CD4-positive, alpha-beta T cell treated with Interleukin-6 at 100 ng/mL for 8 hours (primary cell): ENCODE measurements around the gene EHMT1.
"Not testable (repeated sequence)": the region's sequence is repeated elsewhere in the genome, so short reads cannot be mapped to it uniquely, and the experiment has no call there.

Experiments used
- DNase-seq: peaks from one replicate; pipeline ENCODE4 v3.0.0-alpha.2; 2020; ENCODE audit warnings: mixed read lengths, low spot score

Gene EHMT1

DNA sequence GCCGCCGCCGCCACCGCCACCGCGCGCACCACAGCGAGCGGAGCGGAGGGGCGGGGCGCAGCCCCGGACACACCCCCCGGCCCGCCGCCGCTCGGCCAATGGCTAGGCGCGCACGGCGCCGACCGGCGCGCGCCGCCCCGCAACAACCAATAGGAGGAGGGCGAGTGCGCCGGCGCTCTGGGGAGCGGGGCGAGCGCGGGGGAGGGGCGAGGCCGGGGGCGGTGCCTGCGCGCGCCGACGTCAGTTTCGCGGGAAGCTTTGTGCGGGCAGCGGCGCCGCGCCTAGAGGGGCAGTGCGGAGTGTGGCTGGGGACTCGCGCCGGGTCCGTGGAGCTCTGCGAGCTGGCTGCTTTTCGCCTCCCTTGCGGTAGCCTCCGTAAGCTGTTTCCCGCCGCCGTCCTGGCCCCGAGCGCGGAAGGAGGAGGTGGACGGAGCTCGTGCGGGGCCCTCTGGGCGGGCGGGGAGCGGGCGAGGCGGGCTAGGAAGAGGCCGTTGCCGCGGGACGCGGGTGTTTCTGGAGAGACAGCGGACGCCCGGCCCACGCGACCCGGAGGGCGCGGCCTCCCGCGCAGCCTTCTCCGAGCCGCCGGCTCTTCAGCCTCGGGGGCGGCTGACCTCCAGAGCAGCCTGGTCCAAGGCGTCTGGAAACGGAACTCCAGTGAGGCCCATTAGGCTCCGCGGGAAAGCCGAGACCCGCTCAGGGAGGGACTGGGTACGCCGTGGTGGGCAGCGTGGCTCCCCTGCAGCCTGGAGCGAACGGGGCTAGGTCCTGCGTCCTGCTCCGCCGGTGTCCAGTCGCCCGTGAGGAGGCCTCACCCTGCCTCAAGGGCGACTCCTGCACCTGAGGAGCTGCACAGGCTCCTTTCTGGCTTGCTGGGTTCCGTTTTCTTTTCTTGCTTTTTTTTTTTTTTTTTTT lies 28.1 kb upstream of the EHMT1 start, which contains the start of gene ZMYND19:
ZMYND19 (minus strand) TSS at position 44 of the 915 bp plus-strand sequence. CDS start 249 bp downstream, outside the sequence.
- DNase-seq = peak; percentile 90

DNA sequence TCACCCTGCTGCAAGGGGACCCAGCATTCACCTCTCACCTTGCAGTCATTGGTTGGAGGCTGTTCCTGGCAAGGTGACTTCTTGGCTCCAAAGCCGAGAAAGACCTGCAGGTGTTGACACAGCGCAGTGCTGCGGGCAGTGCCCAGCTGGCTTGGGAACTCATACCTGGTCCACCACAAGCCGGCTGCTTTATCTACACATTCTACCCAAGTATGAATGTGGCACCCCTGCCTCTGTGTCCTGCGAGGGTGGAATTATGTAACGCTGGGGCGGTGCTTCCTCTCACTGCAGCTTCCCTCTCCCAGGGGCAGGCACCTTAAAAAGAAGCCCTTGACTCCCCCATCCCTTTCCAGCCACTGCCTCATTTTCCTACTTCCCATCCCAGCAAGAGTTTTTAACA lies 26.0 kb upstream of the EHMT1 start:
- DNase-seq = no peak

DNA sequence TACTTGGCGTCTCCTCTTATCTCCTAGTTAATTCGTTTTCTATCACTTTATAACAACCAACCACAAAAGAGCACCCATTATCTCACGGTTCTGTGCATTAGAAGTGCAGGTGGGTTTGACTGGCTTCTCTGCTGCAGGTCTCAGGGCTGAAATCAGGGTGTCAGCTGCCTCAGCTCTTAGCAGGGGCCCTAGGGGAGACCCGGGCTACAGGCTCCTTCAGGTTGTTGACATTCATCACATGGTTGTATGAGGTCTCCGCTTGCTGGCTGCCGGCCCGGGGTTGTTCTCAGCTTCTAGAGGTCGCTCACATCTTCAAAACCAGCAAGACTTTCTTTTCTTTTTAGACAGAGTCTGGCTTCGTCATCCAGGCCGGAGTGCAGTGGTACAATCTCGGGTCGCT lies 25.6 kb upstream of the EHMT1 start:
- no peak for DNase-seq

DNA sequence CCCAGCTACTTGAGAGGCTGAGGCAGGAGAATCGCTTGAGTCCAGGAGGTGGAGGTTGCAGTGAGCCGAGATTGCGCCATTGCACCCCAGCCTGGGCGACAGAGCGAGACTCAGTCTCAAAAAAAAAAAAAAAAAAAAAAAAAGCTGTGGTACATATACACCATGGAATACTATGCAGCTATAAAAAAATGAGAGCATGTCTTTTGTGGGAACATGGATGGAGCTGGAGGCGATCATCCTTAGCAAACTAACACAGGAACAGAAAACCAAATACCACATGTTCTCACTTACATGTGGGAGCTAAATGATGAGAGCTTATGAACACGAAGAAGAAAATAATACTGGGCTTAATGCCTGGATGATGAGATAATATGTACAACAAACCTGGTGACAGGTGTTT lies 22.2 kb upstream of the EHMT1 start:
- not testable (repeated sequence) for DNase-seq

DNA sequence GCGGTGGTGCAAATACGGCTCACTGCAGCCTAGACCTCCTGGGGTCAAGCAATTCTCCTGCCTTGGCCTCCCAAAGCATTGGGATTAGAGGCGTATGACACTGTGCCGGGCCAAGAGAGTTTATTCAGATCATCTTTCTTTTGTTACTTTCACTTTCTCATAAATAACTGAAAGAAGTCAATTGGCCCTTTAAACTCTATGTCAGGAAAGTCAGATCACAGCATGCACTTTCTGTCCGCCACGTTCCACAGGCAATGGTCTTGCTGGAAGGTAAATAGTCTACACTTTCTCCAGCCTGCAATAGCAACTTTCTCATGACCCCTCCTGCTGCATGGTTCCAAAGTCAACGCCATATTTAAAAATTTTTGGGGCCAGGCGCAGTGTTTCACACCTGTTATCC lies 19.9 kb upstream of the EHMT1 start:
- DNase-seq = no peak

DNA sequence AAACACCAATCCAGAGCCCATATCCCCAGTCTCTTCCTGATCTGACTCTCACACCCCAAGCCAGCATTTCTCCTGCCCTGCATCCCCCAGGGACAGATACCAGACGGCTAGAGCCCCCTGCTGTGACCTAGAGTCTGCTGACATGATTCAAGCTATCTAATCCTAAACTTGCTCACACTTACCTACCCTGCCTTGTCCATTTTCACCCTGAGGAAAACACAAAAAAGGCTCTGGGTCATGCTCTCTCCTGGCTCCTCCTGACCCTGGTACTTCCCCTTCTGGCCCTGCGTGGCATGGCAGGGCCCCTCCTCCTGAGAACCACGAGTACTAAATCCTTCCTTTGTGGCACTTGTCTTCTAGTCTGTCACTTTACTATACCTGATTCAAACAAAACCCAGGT lies 16.1 kb upstream of the EHMT1 start:
- no peak for DNase-seq

DNA sequence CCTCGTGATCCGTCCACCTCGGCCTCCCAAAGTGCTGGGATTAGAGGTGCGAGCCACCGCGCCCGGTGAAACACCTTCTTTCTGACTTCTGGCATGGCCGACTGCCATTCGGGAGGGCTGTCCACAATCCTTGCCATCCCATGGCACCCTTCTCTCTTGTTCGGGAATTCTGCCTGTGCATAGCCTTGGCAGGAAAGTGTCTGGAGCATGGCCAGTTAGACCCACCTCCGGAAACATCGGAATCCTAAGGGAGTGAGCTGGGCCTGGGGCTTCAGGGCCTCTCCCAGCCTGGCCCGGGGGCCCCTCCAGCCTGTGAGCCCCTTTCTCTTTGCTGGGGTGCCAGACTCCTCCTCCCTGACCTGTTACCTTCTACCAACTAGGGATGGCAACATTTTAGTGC lies 14.9 kb upstream of the EHMT1 start:
- DNase-seq = no peak

DNA sequence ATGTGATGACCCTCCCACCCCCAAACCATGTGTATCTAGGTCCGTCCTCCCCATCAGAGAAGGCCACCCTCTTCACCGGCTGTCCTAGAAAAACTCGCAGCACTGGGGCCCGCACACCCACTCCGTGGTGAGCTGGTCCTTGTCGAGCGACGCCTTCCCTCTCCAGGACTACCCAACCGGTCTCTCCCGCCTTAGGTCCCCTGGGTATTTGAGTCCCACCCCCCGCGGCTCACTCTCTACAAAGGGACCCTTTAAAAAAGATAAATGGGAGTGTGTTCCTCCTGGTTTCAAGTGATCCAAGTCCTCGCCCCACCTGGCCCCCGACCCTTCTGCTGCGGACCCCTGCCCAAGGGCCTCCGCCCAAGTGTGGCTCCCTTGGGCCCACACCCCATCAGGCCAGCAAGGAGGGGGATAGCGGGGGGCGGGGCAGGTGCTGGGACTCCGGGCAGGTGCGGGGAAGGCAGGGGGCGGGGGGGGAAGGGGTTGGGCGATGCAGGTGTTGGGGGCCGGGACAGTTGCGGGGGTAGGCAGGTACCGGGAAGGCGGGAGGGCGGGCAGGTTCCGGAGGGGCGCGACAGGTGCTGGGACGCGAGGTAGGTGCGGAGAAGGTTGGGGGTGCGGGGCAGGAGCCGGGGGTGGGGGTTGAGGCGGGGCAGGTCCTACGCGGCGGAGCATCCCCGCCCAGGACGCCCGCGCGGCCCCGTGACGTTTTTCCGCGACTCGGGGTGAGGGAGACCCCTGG lies 14.3 kb upstream of the EHMT1 start:
- DNase-seq = no peak

DNA sequence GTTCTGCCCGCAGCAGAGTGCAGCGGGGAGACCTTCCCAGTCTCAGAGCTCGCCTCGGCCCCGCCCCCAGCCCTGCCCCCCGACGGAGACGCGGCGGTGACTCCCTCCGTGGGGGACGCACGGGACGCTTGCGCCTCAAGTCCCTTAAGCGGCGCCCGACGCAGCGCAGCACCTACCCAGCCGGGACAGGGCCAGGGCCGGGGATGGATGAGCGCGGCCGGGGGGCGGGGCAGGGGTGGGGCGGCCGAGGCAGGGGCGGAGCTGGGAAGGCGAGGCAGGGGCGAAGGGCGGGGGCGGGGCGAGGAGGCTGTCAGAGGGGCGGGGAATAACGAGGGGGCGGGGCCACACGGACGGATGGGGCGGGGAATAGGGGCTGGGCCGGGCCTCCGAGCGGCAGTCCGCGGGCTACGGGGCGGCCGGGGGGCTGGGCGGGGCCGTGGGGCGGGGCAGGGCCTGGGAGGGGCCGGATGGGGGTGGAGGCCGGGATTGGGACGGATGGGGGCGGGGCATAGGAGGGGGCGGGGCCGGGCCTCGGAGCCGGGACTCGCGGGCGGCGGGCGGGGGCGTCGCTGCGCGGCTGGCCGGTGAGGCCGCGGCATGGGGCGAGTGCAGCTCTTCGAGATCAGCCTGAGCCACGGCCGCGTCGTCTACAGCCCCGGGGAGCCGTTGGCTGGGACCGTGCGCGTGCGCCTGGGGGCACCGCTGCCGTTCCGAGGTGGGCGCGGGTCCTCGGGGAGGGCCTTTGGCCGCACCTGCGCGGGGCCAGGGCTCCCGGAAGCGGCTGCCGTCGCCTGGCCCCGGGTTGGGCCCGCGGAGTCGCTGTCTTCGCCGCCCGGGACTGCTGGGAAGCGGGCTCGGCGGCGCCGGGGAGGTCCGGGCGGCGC lies 13.4 kb upstream of the EHMT1 start, which contains the start of gene ARRDC1:
ARRDC1 (plus strand) TSS at position 566 of the 884 bp plus-strand sequence; CDS start at position 598, 32 bp downstream.
- DNase-seq = peak; percentile 98

DNA sequence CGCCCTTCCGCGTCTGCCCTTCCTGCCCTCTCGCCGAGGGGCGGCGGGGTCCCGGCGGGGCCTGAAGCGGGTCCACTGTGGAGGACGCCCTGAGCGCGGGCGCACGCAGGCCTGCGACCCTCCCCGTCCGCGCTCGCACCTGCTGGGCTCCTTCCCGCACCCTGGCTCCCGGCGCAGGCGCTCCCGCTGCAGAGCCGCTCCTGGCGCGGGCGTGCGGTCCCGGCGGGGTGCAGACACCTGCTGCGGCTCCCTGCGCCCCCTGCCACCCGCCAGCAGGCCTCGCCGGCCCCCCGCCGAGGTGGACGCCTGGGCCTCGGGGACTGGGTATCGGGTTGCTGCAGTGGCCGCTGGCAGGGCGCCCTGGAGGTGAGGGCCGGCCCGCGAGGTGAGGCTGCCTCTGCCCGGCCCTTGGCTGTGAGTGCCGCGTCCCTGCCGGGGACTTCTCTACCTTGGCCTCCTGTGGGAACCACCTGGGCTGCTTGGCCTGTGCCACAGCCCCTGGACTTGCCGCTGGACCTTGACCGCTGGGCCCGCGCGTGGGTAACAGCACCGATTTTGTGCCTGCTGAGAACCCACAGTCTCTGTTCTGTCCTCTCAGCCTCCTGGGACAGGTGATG lies 12.7 kb upstream of the EHMT1 start:
- DNase-seq = no peak

DNA sequence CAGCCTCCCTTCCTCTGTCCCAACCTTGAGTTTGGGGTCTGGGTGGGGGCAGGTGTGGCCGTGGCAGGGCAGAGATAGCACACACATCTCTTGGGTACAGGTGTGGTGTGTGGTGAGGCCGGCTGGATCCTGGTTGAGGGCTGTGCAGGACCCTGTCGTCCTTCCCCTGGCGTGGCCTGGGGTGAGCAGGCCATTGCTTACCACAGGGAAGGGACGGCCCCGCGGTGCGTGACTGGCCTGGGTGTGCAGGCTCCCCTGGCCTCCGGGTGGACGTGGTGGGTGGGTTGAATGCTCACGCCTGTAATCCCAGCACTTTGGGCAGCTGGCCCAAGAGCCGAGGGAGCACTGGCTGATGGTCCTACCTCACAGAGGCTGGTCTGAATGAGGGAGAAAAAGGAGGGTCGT lies 12.1 kb upstream of the EHMT1 start:
- no peak for DNase-seq

DNA sequence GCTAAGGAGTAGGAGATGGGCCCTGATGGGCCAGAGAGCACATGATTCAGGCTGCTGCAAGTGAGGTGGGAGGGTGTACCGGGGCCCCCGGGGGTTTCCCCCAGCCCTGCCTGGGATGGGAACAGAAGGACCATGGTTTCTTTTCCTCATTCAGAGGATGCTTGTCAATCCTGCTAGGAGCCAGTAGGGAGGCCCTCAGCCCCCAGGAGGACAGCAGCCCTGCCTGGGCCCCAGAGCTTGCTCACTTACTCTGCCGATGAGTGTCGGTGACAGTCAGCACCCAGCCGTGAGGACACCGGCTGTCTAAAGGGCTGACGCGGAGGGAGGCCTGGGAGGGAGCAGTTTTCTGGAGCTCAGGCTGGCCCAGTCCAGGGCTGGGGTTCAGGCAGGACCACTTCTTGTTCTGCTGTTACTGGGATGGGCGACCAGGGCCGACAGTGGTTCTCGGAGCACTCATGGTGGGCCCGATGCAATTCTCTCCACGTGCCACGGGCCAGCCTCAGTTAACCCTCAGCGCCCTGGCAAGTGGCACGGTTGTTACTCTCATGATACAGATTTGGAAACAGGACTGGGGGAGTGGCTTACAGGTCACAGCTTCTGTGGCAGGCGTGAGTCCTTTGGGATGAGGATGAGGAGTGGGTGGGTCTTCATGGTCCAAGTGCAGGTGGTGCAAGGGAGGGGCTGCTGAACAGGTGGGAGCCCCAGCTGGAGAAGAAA lies 11.5 kb upstream of the EHMT1 start:
- no peak for DNase-seq

DNA sequence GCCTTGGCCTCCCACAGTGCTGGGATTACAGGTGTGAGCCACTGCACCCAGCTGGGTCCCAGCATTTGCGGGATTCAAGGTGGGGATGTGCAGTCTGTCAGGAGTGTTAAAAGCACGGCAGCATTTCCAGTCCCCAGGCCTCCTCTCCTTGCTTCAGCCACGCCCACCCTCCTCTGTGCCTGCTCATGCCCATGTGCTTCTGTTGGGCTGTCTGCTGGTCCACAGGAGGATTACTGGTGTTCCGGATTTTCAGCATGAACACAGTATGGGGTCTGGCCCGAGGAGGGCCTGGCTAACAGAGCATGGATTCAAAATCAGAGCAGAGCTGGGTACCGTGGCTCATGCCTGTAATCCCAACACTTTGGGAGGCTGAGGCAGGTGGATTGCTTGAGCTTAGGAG lies 7.9 kb upstream of the EHMT1 start:
- DNase-seq = no peak

DNA sequence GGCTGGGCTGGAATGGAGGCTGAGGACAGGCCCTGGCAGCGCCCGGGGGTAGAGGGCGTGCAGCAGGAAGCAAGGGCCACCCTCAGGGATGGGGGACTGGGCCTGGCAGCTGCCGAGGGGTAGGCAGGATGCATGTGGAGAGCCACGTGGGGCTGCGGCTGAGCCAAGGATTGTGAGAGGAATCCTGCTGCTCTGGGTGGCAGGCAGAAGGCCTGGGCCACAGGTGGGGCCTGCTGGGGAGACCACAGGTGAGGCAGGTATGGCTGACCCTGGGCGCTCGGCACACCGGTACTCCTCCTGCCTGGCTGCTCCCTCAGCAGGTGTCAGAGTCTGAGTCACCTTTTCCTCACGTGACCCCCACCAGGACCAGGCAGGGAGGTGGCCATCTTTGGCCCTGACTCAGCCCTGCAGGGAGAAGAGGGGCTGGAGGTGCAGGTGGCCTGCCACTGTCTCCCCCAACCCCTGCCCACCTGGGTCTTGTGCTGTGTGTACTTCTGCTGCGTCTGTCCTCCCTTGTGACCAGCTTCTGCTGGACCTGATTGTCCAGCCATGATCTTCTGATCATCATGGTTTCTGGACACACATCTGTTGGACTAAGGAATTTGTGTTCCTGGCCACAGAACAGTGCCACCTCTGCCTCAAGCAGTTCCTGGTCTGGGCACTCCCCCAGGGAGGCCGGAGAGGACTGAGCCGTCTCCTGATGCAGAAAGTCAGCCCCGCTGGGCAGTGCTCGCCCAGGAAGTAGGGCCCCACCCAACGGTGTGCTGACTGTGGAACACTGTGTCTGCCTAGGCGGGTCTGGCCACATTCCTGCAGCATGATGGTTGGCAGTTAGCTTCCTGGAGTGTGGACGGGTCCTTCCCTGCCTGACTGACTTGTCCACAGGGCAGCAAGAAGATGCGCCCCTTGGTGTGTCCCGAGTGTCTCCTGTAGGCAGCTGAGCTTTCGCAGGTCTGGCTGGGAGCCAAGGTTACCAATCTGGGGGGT lies 6.9 kb upstream of the EHMT1 start:
- peak; percentile 29 for DNase-seq

DNA sequence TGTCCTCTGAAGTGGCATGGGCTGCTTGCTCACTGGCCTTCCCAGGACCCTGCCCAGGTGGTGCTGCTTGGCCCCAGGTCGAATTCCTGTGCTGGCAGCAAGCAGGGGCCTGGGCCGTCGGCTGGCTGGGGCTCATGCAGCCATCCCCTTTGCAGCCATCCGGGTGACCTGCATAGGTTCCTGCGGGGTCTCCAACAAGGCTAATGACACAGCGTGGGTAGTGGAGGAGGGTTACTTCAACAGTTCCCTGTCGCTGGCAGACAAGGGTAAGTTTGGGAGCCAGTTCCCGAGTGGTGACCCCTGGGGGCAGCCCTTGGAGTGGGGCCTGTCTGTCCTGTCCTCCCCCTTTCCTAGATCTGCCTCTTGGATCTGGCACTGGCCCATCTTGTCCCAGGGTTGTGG lies 6.1 kb upstream of the EHMT1 start:
- no peak for DNase-seq

DNA sequence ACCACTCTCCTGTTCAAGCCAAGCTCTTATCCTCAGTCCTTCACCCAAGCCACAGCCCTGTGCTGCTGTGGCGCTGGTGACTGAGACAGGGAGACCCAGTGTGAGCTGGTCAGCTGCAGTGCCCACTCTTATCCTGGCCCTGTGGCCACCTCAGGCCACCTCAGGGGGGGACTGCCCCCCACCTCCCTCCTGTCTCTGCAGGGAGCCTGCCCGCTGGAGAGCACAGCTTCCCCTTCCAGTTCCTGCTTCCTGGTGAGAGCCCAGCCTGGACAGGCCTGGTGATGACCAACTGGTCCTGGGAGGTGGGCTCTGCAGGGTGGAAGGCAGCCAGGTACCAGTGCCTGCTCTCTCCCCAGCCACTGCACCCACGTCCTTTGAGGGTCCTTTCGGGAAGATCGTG lies 5.5 kb upstream of the EHMT1 start:
- no peak for DNase-seq

DNA sequence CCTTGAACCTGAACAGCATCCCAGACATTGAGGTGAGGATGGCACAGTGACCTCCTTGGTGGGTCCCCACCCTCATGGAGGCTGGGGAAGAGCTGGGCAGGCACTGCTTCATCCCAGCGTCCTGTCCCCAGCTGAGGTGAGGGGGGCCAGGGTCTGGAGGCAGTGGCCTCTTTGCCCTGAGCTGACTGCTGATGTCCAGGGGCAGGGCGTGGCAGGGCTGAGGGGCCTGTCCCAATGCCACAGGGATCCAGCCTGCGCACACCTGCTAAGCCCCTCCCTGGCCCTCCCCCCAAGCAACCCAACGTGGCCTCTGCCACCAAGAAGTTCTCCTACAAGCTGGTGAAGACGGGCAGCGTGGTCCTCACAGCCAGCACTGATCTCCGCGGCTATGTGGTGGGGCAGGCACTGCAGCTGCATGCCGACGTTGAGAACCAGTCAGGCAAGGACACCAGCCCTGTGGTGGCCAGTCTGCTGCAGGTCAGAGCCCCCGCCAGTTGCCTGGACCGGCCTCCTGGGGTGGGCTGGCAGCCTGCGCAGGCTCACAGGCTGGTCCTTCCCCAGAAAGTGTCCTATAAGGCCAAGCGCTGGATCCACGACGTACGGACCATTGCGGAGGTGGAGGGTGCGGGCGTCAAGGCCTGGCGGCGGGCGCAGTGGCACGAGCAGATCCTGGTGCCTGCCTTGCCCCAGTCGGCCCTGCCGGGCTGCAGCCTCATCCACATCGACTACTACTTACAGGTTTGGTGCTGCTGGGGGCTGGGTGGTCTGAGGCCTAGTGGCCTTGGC lies 4.9 kb upstream of the EHMT1 start:
- no peak for DNase-seq

DNA sequence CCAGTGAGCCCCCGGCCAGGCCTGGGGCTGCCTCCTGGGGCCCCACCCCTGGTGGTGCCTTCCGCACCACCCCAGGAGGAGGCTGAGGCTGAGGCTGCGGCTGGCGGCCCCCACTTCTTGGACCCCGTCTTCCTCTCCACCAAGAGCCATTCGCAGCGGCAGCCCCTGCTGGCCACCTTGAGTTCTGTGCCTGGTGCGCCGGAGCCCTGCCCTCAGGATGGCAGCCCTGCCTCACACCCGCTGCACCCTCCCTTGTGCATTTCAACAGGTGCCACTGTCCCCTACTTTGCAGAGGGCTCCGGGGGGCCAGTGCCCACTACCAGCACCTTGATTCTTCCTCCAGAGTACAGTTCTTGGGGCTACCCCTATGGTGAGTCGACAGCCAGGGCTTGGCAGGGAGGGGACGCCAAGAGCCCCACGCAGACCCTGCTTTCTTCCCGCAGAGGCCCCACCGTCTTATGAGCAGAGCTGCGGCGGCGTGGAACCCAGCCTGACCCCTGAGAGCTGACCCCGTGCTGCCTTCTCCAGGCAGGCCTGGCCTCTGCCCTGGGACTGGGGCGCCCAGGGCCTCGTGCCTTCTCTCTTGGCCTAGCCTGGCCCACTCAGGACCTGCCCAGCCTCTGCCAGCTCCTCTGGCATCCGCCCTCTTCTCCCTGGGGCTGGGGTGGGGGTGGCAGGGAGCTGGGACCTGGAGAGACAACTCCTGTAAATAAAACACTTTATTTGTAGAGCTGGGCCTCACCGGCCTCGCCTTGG lies 4.0 kb upstream of the EHMT1 start:
- no peak for DNase-seq
